Smooth muscle cell (in vitro differentiated cells): ENCODE measurements around the gene HDAC7. TPM values are rescaled to one million over a fixed set of nuclear protein-coding genes. Genes with fewer than 3 reads are reported as not detected.

ENCODE experiments used
- DNase-seq: peaks from one replicate; lab custom pipeline; 2025; ENCODE audit not compliant: unreplicated experiment; lab: John Stamatoyannopoulos, UW
- H2AFZ ChIP-seq: fragments of 200-600 bp; sonication (generic); 2 replicates; pipeline ENCODE4 v1.6.0; 2016; ENCODE audit warnings: antibody characterized with exemption, low read depth, mild to moderate bottlenecking
- H3F3A ChIP-seq: fragments of 200-600 bp; sonication (generic); 2 replicates; pipeline ENCODE4 v1.6.0; 2017; ENCODE audit warnings: antibody characterized with exemption, low read depth
- H3K27ac ChIP-seq: fragments of 200-600 bp; sonication (generic); 2 replicates; pipeline ENCODE4 v1.5.1; 2016; ENCODE audit warnings: low read depth, mild to moderate bottlenecking
- H3K27me3 ChIP-seq: fragments of 200-600 bp; sonication (generic); 2 replicates; pipeline ENCODE4 v1.6.1; 2016; ENCODE audit warnings: low read depth, mild to moderate bottlenecking
- H3K36me3 ChIP-seq: fragments of 200-600 bp; sonication (generic); 2 replicates; pipeline ENCODE4 v1.5.1; 2016; ENCODE audit warnings: low read depth
- H3K4me1 ChIP-seq: fragments of 200-600 bp; sonication (generic); 2 replicates; pipeline ENCODE4 v1.5.1; 2016; ENCODE audit warnings: low read depth
- H3K4me2 ChIP-seq: fragments of 200-600 bp; sonication (generic); 2 replicates; pipeline ENCODE4 v1.6.0; 2016; ENCODE audit warnings: mild to moderate bottlenecking
- H3K4me3 ChIP-seq: fragments of 200-600 bp; sonication (generic); 2 replicates; pipeline ENCODE4 v1.5.1; 2016; ENCODE audit warnings: mild to moderate bottlenecking
- H3K79me2 ChIP-seq: fragments of 200-600 bp; sonication (generic); 2 replicates; pipeline ENCODE4 v1.6.0; 2016; ENCODE audit warnings: low read depth, mild to moderate bottlenecking
- H3K9ac ChIP-seq: fragments of 200-600 bp; sonication (generic); 2 replicates; pipeline ENCODE4 v1.6.0; 2016; ENCODE audit warnings: low read depth
- H3K9me3 ChIP-seq: fragments of 200-600 bp; sonication (generic); replicated peaks from 2 replicates; pipeline ENCODE4 v1.5.1; 2016; ENCODE audit warnings: low read depth
- H4K20me1 ChIP-seq: fragments of 200-600 bp; sonication (generic); 2 replicates; pipeline ENCODE4 v1.6.0; 2016; ENCODE audit warnings: low read depth
- WGBS: methylation state at CpG from one replicate; pipeline ENCODE4 v1.1.7; 2016; ENCODE audit warnings: low lambda C conversion rate; 5-methylcytosine and 5-hydroxymethylcytosine counted together
- polyA plus RNA-seq: library from polyadenylated mRNA; unstranded; fragments of >200 nt; fragmentation: Nextera tagmentation; extraction: Ambion mirVana; gene quantifications from 2 replicates; pipeline ENCODE4 v1.2.1, GENCODE V29; 2016
- total RNA-seq: library from RNA; depleted of rRNA; stranded (reverse); fragments of >200 nt; gene quantifications from 2 replicates; pipeline ENCODE4 v1.2.3, GENCODE V29; 2014
- TF ChIP-seq, protein P1 (sequence below): fragments of 200-600 bp; sonication (generic); IDR thresholded peaks from 2 replicates; pipeline ENCODE4 v1.5.1; 2017; ENCODE audit warnings: borderline replicate concordance, mild to moderate bottlenecking, antibody characterized with exemption; ENCODE audit not compliant: insufficient read depth, poor library complexity, severe bottlenecking

Gene HDAC7
- total and polyA plus RNA-seq, 2 experiments from 2014 or later = 24.1 to 32.4 TPM

DNA sequence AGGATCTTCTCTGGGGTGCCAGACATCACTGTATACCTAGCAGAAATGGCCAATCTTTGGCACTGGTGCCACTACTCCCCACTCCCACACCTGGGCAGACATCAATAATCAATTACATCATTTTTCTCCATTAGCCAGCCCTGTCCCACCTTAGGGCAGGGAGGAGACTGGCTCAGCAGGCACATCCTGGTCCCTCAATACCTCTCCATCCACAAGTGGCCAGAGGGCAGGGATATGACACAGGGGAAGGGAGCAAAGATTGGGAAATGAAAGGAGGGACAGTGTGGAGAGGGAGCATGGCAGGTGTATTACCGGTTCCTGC lies 71.2 kb downstream of the HDAC7 start:
- 89% methylated on average over 1 of the region's 1 CpG for WGBS
- no peaks in the 10 kb centered on the region for H3K9me3 ChIP-seq
- no peaks in the 10 kb centered on the region for H3K27me3 ChIP-seq
- peaks cover 3% of the 10 kb centered on the region for H3K4me1 ChIP-seq
- DNase-seq = no peak
- no peak overlapping the region for H3K4me3 ChIP-seq
- no peak overlapping the region for H3K9ac ChIP-seq
- no peak overlapping the region for H3K4me2 ChIP-seq
- no peaks in the 10 kb centered on the region for H3K79me2 ChIP-seq
- H3F3A ChIP-seq = no peaks in the 10 kb centered on the region
- H2AFZ ChIP-seq = no peak overlapping the region
- no peak overlapping the region for H3K27ac ChIP-seq
- H3K36me3 ChIP-seq = no peaks in the 10 kb centered on the region
- TF ChIP-seq, protein P1, sequence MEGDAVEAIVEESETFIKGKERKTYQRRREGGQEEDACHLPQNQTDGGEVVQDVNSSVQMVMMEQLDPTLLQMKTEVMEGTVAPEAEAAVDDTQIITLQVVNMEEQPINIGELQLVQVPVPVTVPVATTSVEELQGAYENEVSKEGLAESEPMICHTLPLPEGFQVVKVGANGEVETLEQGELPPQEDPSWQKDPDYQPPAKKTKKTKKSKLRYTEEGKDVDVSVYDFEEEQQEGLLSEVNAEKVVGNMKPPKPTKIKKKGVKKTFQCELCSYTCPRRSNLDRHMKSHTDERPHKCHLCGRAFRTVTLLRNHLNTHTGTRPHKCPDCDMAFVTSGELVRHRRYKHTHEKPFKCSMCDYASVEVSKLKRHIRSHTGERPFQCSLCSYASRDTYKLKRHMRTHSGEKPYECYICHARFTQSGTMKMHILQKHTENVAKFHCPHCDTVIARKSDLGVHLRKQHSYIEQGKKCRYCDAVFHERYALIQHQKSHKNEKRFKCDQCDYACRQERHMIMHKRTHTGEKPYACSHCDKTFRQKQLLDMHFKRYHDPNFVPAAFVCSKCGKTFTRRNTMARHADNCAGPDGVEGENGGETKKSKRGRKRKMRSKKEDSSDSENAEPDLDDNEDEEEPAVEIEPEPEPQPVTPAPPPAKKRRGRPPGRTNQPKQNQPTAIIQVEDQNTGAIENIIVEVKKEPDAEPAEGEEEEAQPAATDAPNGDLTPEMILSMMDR = no peak
- H4K20me1 ChIP-seq = no peaks in the 10 kb centered on the region

DNA sequence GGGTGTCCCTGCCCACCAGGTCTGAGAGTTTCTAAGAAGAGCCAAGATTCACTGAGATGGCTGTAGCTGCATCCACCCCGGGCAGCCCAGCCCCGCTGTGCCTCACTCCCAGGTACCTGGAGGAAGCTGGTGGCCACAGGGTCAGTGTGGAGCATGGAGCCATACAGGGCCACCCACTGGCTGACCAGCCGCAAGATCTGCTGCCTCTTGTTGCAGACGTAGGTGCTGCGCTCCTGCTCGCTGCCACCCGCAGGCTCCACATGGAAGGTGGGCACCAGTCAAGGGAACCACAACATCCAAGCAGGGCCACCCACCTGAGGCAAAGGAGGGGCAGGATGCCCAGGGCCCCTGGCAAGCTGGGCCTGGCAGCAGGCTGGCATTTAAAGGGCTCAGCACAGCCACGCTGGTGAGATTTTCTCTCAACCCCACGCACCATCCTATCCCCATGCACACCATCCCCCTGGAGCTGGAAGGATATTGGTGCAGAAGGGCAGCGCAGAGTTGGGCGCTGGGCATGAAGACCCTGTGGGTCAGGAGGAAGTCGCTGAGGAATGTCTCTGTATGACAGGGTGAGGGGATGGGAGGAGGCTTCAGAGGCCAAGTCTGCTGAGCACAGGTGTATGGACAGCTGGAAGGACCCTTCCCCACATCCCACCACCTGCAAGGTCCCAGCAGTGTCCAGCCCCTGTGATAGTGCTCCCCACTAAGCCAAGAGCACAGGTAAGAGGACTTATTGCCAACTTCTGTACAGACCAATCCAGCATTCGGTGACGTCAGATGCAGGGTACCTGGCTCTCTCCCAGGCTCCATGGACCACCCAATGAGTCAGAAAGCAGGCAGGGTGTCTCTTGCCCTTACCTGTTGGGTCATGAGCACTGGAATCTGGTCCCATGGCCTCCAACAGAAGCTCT lies 71.9 kb downstream of the HDAC7 start:
- Histone ChIP-seq H3K4me1 (no peaks in the 10 kb centered on the region), H3K27ac (no peak overlapping the region), H3K4me3 (no peak overlapping the region), H3K9me3 (no peaks in the 10 kb centered on the region), H3K36me3 (no peaks in the 10 kb centered on the region), H3K4me2 (no peak overlapping the region), H3K27me3 (no peaks in the 10 kb centered on the region), H2AFZ (no peak overlapping the region), H3K79me2 (no peaks in the 10 kb centered on the region), H3F3A (no peaks in the 10 kb centered on the region), H3K9ac (no peak overlapping the region), H4K20me1 (no peaks in the 10 kb centered on the region)
- TF ChIP-seq, protein P1 = no peak
- 97% methylated on average over 14 of the region's 14 CpGs for WGBS
- DNase-seq = no peak

DNA sequence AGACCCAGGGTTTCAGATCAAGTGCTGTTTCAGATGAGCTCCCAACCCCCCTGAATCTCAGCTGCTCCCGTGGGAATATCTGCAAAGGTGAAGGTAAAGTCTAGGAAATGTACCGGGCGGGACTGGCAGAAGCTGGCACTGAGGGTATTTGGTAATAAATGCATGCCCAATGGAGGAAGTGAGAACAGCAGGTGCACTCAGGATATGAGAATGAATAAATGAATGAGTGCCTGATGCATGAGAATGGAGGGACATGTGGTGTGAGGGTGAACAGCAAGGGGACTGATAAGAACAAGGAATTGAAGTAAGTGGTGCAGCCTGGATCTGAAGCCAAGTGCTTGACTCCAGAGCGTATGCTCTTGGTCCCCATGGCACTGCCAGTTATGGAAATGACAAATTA lies 72.6 kb downstream of the HDAC7 start:
- Histone ChIP-seq H3K4me1 (no peaks in the 10 kb centered on the region), H3K9ac (no peak overlapping the region), H4K20me1 (no peaks in the 10 kb centered on the region), H3K27ac (no peak overlapping the region), H3K36me3 (no peaks in the 10 kb centered on the region), H3F3A (no peaks in the 10 kb centered on the region), H3K4me3 (no peak overlapping the region), H2AFZ (no peak overlapping the region), H3K27me3 (no peaks in the 10 kb centered on the region), H3K9me3 (no peaks in the 10 kb centered on the region), H3K79me2 (no peaks in the 10 kb centered on the region), H3K4me2 (no peak overlapping the region)
- 93% methylated on average over 4 of the region's 4 CpGs for WGBS
- DNase-seq = no peak
- TF ChIP-seq, protein P1 = no peak

DNA sequence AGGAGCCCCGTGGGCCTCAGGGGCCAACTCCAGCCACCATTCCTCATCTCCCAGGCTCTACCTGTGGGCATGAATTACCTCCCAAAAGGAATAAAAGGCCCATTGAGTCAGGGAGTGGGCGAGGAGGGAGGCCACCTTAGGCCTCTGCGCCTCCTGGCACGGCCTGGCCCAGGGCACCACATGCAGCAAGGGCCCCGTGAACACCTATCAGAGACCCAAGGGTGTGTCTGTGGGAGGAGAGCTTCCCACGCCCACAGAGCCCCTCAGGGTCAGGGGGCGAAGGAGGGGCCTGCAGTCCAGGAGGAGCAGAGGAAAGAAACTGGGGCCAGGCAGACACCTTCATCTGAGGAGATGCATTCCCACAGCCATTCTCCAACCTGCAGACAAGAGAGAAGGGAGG lies 73.2 kb downstream of the HDAC7 start:
- TF ChIP-seq, protein P1 = no peak
- Histone ChIP-seq H3K9ac (no peak overlapping the region), H4K20me1 (no peaks in the 10 kb centered on the region), H3F3A (no peaks in the 10 kb centered on the region), H3K27ac (no peak overlapping the region), H3K4me3 (no peak overlapping the region), H3K27me3 (no peaks in the 10 kb centered on the region), H3K4me2 (no peak overlapping the region), H2AFZ (no peak overlapping the region), H3K9me3 (no peaks in the 10 kb centered on the region), H3K36me3 (no peaks in the 10 kb centered on the region), H3K79me2 (no peaks in the 10 kb centered on the region), H3K4me1 (peaks cover 4% of the 10 kb centered on the region)
- 95% methylated on average over 7 of the region's 7 CpGs for WGBS
- DNase-seq = no peak
